Cardiac fibroblast (primary cell): Measurements from ENCODE around the gene KRT76.
A peak's percentile ranks its signal among the peaks of the same experiment; 100 is the strongest.

Experiments
- DNase-seq, 2 donors: peaks; one replicate each; pipeline versions ENCODE4 v3.0.0 to v3.0.0-alpha.2; 2010; ENCODE audit warnings: low read depth in 2 of 2
- H3K4me3 ChIP-seq, 2 donors: replicated peaks in 1 of 2; 1 replicate in 1 of 2; 2 replicates in 1 of 2; pipeline ENCODE4 v1.5.1; 2011; ENCODE audit warnings: low read depth in 2 of 2, low read length in 2 of 2, mild to moderate bottlenecking in 2 of 2, moderate library complexity in 1 of 2
- CTCF ChIP-seq: IDR thresholded peaks from one replicate; pipeline ENCODE4 v1.5.1; 2011; ENCODE audit warnings: low read depth, mild to moderate bottlenecking, low read length, inconsistent platforms

KRT76 gene

GRCh38 chr12:52817003-52817698 lies 40.0 kb upstream of the KRT76 start:
- no peak for DNase-seq
- no peak for TF ChIP-seq CTCF
- no peak overlapping the region for H3K4me3 ChIP-seq

GRCh38 chr12:52815676-52816588 lies 38.8 kb upstream of the KRT76 start:
- no peak for TF ChIP-seq CTCF
- DNase-seq, result no peak
- no peak overlapping the region for H3K4me3 ChIP-seq

- no peak for TF ChIP-seq CTCF
- no peak overlapping the region for H3K4me3 ChIP-seq
- no peak for DNase-seq
These were observed 38.0 kb upstream of the KRT76 start for GRCh38 chr12:52815161-52815560.

GRCh38 chr12:52814710-52815155 lies 37.6 kb upstream of the KRT76 start:
- no peak for TF ChIP-seq CTCF
- DNase-seq, result no peak
- no peak overlapping the region for H3K4me3 ChIP-seq

- peak in 1 of 2 donors; percentile 15 for DNase-seq
- no peak within 1 kb of the TSS for H3K4me3 ChIP-seq
- TF ChIP-seq CTCF, result no peak
These were observed 37.0 kb upstream of the KRT76 start, which contains the start of gene KRT4 for GRCh38 chr12:52813885-52814709. KRT4 (minus strand) TSS chr12:52814116; CDS start chr12:52814058, 58 bp downstream.

GRCh38 chr12:52813203-52813819 lies 36.2 kb upstream of the KRT76 start:
- no peak for DNase-seq
- H3K4me3 ChIP-seq, result no peak overlapping the region
- no peak for TF ChIP-seq CTCF
